Superior temporal gyrus (tissue), 1 donor: ENCODE data around the gene WDR13.
"Not testable (repeated sequence)": the region's sequence is repeated elsewhere in the genome, so short reads cannot be mapped to it uniquely, and the experiment has no call there.

Source experiments
- DNase-seq: peaks from one replicate; pipeline ENCODE4 v3.0.0-alpha.2; 2016; ENCODE audit errors: extremely low spot score

WDR13 gene

GRCh38 chrX:48597353-48598264, at the start of gene WDR13:
Gene WDR13, plus strand, starts transcription at chrX:48597492. Its CDS starts 505 bp downstream, at chrX:48597997.
- peak; percentile 86 for DNase-seq

GRCh38 chrX:48548871-48549270, 48.4 kb upstream of the WDR13 start:
- no peak for DNase-seq

GRCh38 chrX:48555731-48556325, 41.5 kb upstream of the WDR13 start:
- DNase-seq: not testable (repeated sequence)

GRCh38 chrX:48558271-48558670, 39.0 kb upstream of the WDR13 start:
- no peak for DNase-seq

- DNase-seq: no peak
Observed at GRCh38 chrX:48559636-48560035, 37.7 kb upstream of the WDR13 start.

- DNase-seq: no peak
Observed at GRCh38 chrX:48560056-48560455, 37.2 kb upstream of the WDR13 start.

GRCh38 chrX:48560681-48561080, 36.6 kb upstream of the WDR13 start:
- no peak for DNase-seq

GRCh38 chrX:48569958-48570357, 27.3 kb upstream of the WDR13 start:
- DNase-seq: no peak

GRCh38 chrX:48573690-48574269, 23.5 kb upstream of the WDR13 start:
- DNase-seq: no peak

- DNase-seq: peak; percentile 93
Observed at GRCh38 chrX:48574270-48575266, 22.7 kb upstream of the WDR13 start, which contains the start of gene RBM3. Gene RBM3, plus strand, starts transcription at chrX:48574484. Its CDS starts 697 bp downstream, at chrX:48575181.

- no peak for DNase-seq
Observed at GRCh38 chrX:48575642-48576041, 21.6 kb upstream of the WDR13 start.

- no peak for DNase-seq
Observed at GRCh38 chrX:48576108-48576507, 21.2 kb upstream of the WDR13 start.

GRCh38 chrX:48578661-48579128, 18.6 kb upstream of the WDR13 start:
- no peak for DNase-seq

GRCh38 chrX:48579259-48579658, 18.0 kb upstream of the WDR13 start:
- DNase-seq: no peak

GRCh38 chrX:48580662-48581061, 16.6 kb upstream of the WDR13 start:
- no peak for DNase-seq

- no peak for DNase-seq
Observed at GRCh38 chrX:48584698-48585097, 12.6 kb upstream of the WDR13 start.

- no peak for DNase-seq
Observed at GRCh38 chrX:48589482-48590162, 7.7 kb upstream of the WDR13 start.

GRCh38 chrX:48590203-48591103, 6.8 kb upstream of the WDR13 start:
- DNase-seq: peak; percentile 16

- DNase-seq: no peak
Observed at GRCh38 chrX:48591255-48591791, 6.0 kb upstream of the WDR13 start.
